ENCODE measurements around the gene CBS. TPM values are rescaled to one million over a fixed set of nuclear protein-coding genes. Genes with fewer than 3 reads are reported as not detected.
A peak's percentile ranks its signal among the peaks of the same experiment; 100 is the strongest.

Gene CBS
- total and polyA plus RNA-seq, 2 donors (not counting 1 experiment from before 2014, with no cell fraction given) = 0.15 to 2.0 TPM

DNA sequence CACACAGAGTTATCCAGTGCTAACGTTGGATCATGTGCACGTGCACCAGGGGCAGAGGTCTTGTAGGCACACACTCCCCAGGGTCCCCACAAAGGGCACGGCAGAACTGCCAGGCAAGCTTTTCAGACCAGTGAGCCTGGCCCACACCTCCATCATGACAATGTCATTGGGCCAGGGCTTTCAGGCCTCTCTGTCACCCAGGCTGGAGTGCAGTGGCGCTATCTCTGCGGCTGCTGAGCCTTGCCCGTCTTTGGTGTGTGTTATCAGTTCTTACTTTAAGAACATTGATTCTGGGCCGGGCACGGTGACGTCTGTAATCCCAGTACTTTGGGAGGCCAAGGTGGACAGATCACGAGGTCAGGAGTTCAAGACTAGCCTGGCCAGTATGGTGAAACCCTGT is 57.1 kb downstream of the CBS start:
- CTCF ChIA-PET = interaction anchor here (0.7 kb wide), 1 partner anchor 1637 kb away, joined by 3 read pairs; no protein-coding TSS in a partner anchor
- no peaks in the 10 kb centered on the region for H3K27me3 Mint-ChIP-seq
- DNase-seq (no peak), ATAC-seq (ENCODE audit: low read depth) (no peak)
- no peaks in the 10 kb centered on the region for H3K9me3 ChIP-seq (ENCODE audit: control extremely low read depth in 1 of 3, control insufficient read depth in 2 of 3, insufficient read depth in 1 of 3, low read length in 2 of 3)
- POLR2A ChIA-PET = no interaction called here
- H3K36me3 ChIP-seq (replicated peaks in 1 of 2; ENCODE audit: control extremely low read depth in 1 of 2, control insufficient read depth in 1 of 2, extremely low read depth in 1 of 2, insufficient read depth in 2 of 2, low read length in 1 of 2) = peaks cover 2 to 28% of the 10 kb centered on the region in 2 experiments
- H3K27me3 ChIP-seq (replicated peaks in 1 of 4; ENCODE audit: control extremely low read depth in 1 of 4, control insufficient read depth in 3 of 4, insufficient read depth in 4 of 4, low read length in 3 of 4) = no peaks in the 10 kb centered on the region
- no peak overlapping the region for H3K27ac Mint-ChIP-seq
- no peak overlapping the region for H2AFZ ChIP-seq (ENCODE audit: insufficient read depth, low read depth, low read length, poor library complexity, severe bottlenecking)
- H3K27ac ChIP-seq (ENCODE audit: low read length in 2 of 2) = no peak overlapping the region
- no peak overlapping the region for H3K4me3 ChIP-seq (ENCODE audit: control extremely low read depth in 1 of 5, extremely low read depth in 1 of 5, insufficient read depth in 1 of 5, low read depth in 2 of 5, low read length in 4 of 5)
- intact Hi-C loops (cut with micrococcal nuclease) = no loop called here
- H3K4me2 ChIP-seq (replicated peaks; ENCODE audit: low read depth, low read length, poor library complexity, severe bottlenecking) = no peak overlapping the region
- no peaks in the 10 kb centered on the region for H3K9me3 Mint-ChIP-seq (ENCODE audit: insufficient read depth)
- H3K4me3 Mint-ChIP-seq = no peak overlapping the region
- no peak for TF ChIP-seq EZH2 (IDR thresholded peaks at IDR 0.05; ENCODE audit: borderline replicate concordance, insufficient read depth, low read depth, low read length, poor library complexity, severe bottlenecking)
- TF ChIP-seq CTCF (IDR thresholded peaks at IDR 0.05) = no peak
- peaks cover 19 to 45% of the 10 kb centered on the region in 2 donors for H3K4me1 ChIP-seq (ENCODE audit: control insufficient read depth in 2 of 2, insufficient read depth in 2 of 2, low read length in 2 of 2)
- no peak overlapping the region for H3K9ac ChIP-seq (ENCODE audit: low read length)
- peaks cover 39% of the 10 kb centered on the region for H3K4me1 Mint-ChIP-seq
- WGBS (ENCODE audit: insufficient coverage) = 97% methylated on average over 9 of the region's 10 CpGs
- no peaks in the 10 kb centered on the region for H4K20me1 ChIP-seq (ENCODE audit: control insufficient read depth, insufficient read depth, low read length, poor library complexity, severe bottlenecking)
- no peaks in the 10 kb centered on the region for H3K79me2 ChIP-seq (ENCODE audit: control insufficient read depth, insufficient read depth, low read length)

- H3K9me3 Mint-ChIP-seq (ENCODE audit: insufficient read depth) = no peaks in the 10 kb centered on the region
- peak overlapping the region; percentile 76 for H3K27ac Mint-ChIP-seq
- peak overlapping the region; percentile 71 for H3K4me2 ChIP-seq (replicated peaks; ENCODE audit: low read depth, low read length, poor library complexity, severe bottlenecking)
- WGBS (ENCODE audit: insufficient coverage) = 96% methylated on average over 5 of the region's 13 CpGs
- H3K79me2 ChIP-seq (ENCODE audit: control insufficient read depth, insufficient read depth, low read length) = no peaks in the 10 kb centered on the region
- no peaks in the 10 kb centered on the region for H3K9me3 ChIP-seq (ENCODE audit: control extremely low read depth in 1 of 3, control insufficient read depth in 2 of 3, insufficient read depth in 1 of 3, low read length in 2 of 3)
- POLR2A ChIA-PET = no interaction called here
- H3K27me3 Mint-ChIP-seq = no peaks in the 10 kb centered on the region
- H2AFZ ChIP-seq (ENCODE audit: insufficient read depth, low read depth, low read length, poor library complexity, severe bottlenecking) = no peak overlapping the region
- peak overlapping the region in 1 of 5 experiments; percentile 47 for H3K4me3 ChIP-seq (ENCODE audit: control extremely low read depth in 1 of 5, extremely low read depth in 1 of 5, insufficient read depth in 1 of 5, low read depth in 2 of 5, low read length in 4 of 5)
- intact Hi-C loops (cut with micrococcal nuclease) = no loop called here
- H3K4me3 Mint-ChIP-seq = peak overlapping the region; percentile 57
- H3K36me3 ChIP-seq (replicated peaks in 1 of 2; ENCODE audit: control extremely low read depth in 1 of 2, control insufficient read depth in 1 of 2, extremely low read depth in 1 of 2, insufficient read depth in 2 of 2, low read length in 1 of 2) = peaks cover 6 to 21% of the 10 kb centered on the region in 2 experiments
- DNase-seq = no peak
- H3K9ac ChIP-seq (ENCODE audit: low read length) = no peak overlapping the region
- H3K4me1 ChIP-seq (ENCODE audit: control insufficient read depth in 2 of 2, insufficient read depth in 2 of 2, low read length in 2 of 2) = peaks cover 19 to 45% of the 10 kb centered on the region in 2 donors
- no peak for ATAC-seq (ENCODE audit: low read depth)
- no peak overlapping the region for H3K27ac ChIP-seq (ENCODE audit: low read length in 2 of 2)
- peaks cover 39% of the 10 kb centered on the region for H3K4me1 Mint-ChIP-seq
- TF ChIP-seq EZH2 (IDR thresholded peaks at IDR 0.05; ENCODE audit: borderline replicate concordance, insufficient read depth, low read depth, low read length, poor library complexity, severe bottlenecking) (no peak), CTCF (IDR thresholded peaks at IDR 0.05) (no peak)
- CTCF ChIA-PET = no interaction called here
- no peaks in the 10 kb centered on the region for H3K27me3 ChIP-seq (replicated peaks in 1 of 4; ENCODE audit: control extremely low read depth in 1 of 4, control insufficient read depth in 3 of 4, insufficient read depth in 4 of 4, low read length in 3 of 4)
- no peaks in the 10 kb centered on the region for H4K20me1 ChIP-seq (ENCODE audit: control insufficient read depth, insufficient read depth, low read length, poor library complexity, severe bottlenecking)
Observed at GRCh38 chr21:43016728-43017127, 58.9 kb downstream of the CBS start.
